Gastrocnemius medialis (tissue), 4 donors: Measurements from ENCODE around the gene USP12.

Source experiments
- CTCF ChIP-seq, 5 experiments: fragments of 450-650 bp in 3 of 5; fragments of 200-600 bp in 2 of 5; sonication (generic) in 2 of 5; IDR thresholded peaks in 4 of 5; conservative IDR thresholded peaks in 1 of 5; 1 replicate in 4 of 5; 2 replicates in 1 of 5; pipeline ENCODE4 v1.5.1; 2016 to 2019; ENCODE audit warnings: antibody characterized with exemption in 5 of 5, mild to moderate bottlenecking in 3 of 5, moderate library complexity in 3 of 5
- POLR2A ChIP-seq, 2 donors: fragments of 450-650 bp; IDR thresholded peaks; one replicate each; pipeline ENCODE4 v1.6.1; 2017; ENCODE audit warnings: antibody characterized with exemption in 2 of 2, mild to moderate bottlenecking in 2 of 2, moderate library complexity in 2 of 2

- TF ChIP-seq POLR2A (IDR thresholded peaks at IDR 0.05) (no peak), CTCF (IDR thresholded peaks at IDR 0.05 in 4 of 5, conservative IDR thresholded peaks at IDR 0.05 in 1 of 5) (no peak)
Observed at GRCh38 chr13:27057817-27058216, 113.8 kb downstream of the USP12 start.
